Sigmoid colon (tissue), 4 donors: Measurements from ENCODE around the gene SLC10A1.

Source experiments
- EP300 ChIP-seq, 4 donors: sonication (generic); formaldehyde crosslinking; IDR thresholded peaks; one replicate each; pipeline ENCODE4 v1.6.1; 2017; ENCODE audit warnings: antibody characterized with exemption in 4 of 4
- POLR2AphosphoS5 ChIP-seq, 4 donors: sonication (generic); formaldehyde crosslinking; IDR thresholded peaks; one replicate each; pipeline ENCODE4 v1.6.1; 2017; ENCODE audit warnings: antibody characterized with exemption in 4 of 4
- TF ChIP-seq, protein P1 (sequence below), 4 experiments: fragments of 450-650 bp in 3 of 4; fragments of 200-600 bp in 1 of 4; IDR thresholded peaks; one replicate each; pipeline ENCODE4 v1.5.1; 2016 to 2019; ENCODE audit warnings: antibody characterized with exemption in 4 of 4, mild to moderate bottlenecking in 3 of 4, moderate library complexity in 2 of 4

DNA sequence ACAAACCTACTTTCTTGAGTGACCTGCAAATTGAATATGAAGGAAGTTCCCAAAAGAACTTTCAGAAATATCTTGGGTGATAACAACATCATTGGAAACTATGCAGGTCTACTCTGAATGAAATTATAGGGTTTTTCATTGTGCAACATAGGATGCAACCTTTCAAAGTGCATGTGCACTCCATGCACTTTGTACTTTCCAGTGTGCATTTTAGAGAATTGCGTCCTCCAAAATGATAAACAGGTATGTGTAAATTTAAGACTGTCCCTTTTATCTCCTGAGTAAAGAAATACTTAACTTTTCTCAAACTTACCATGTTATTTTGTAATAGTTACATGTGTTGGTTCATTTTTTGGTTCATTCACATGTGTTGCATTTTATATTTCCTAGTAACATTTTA lies 16.9 kb downstream of the SLC10A1 start:
- TF ChIP-seq EP300 (IDR thresholded peaks at IDR 0.05) (no peak), POLR2AphosphoS5 (IDR thresholded peaks at IDR 0.05) (no peak)
- TF ChIP-seq, protein P1, sequence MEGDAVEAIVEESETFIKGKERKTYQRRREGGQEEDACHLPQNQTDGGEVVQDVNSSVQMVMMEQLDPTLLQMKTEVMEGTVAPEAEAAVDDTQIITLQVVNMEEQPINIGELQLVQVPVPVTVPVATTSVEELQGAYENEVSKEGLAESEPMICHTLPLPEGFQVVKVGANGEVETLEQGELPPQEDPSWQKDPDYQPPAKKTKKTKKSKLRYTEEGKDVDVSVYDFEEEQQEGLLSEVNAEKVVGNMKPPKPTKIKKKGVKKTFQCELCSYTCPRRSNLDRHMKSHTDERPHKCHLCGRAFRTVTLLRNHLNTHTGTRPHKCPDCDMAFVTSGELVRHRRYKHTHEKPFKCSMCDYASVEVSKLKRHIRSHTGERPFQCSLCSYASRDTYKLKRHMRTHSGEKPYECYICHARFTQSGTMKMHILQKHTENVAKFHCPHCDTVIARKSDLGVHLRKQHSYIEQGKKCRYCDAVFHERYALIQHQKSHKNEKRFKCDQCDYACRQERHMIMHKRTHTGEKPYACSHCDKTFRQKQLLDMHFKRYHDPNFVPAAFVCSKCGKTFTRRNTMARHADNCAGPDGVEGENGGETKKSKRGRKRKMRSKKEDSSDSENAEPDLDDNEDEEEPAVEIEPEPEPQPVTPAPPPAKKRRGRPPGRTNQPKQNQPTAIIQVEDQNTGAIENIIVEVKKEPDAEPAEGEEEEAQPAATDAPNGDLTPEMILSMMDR (IDR thresholded peaks at IDR 0.05), result no peak
